ENCODE measurements around the gene SLC41A1. TPM values are rescaled to one million over a fixed set of nuclear protein-coding genes. Genes with fewer than 3 reads are reported as not detected.

Gene SLC41A1
- total and polyA plus RNA-seq, 9 of the 15 experiments (the other 6 are each of a cell fraction or from before 2014, with no cell fraction given), result 4.1 to 29.3 (median 11.4) TPM

DNA sequence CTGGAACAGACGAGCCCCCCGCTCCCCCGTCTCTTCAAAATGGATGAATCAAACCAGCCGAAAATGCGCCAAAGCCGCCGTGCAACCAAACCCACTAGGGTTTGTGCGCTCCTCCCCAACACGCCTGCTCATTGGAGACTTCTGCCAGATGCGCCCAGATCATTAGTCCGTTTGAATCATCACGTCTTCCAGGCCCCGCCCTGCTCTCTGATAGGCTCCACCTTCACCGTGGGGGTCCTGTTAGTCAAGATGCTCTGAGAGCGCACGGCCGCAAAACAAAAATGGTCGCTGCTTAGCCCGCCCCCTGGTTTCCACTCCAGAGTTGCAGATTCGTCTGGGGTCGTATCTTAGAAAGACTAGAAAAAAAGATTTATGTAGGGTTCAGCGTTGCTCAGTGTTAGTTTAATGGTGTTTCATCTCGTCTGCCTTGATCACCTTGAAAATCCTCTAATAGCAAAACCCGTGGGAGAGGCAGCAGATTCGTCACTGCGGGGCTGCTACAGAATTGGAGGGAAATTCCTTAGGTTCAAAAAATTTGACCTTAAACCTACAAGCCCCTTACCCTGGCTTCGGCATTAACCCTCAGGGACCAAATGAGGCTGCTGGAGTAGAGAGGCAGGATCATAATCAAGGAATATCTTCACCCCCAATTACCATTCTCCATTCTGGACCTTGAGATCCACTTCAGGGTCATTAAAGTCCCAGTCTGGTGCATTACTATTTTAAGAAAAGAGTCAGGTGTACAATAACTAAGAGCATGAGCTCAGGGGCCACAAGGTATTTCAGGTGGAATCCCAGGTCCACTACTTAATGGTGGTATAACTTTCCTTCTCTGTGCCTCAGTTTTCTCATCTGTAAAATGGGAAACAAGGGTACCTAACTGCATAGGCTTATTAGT is 62.6 kb downstream of the SLC41A1 start, which contains the start of gene NUCKS1 (continued):
- TF ChIP-seq, protein P1, sequence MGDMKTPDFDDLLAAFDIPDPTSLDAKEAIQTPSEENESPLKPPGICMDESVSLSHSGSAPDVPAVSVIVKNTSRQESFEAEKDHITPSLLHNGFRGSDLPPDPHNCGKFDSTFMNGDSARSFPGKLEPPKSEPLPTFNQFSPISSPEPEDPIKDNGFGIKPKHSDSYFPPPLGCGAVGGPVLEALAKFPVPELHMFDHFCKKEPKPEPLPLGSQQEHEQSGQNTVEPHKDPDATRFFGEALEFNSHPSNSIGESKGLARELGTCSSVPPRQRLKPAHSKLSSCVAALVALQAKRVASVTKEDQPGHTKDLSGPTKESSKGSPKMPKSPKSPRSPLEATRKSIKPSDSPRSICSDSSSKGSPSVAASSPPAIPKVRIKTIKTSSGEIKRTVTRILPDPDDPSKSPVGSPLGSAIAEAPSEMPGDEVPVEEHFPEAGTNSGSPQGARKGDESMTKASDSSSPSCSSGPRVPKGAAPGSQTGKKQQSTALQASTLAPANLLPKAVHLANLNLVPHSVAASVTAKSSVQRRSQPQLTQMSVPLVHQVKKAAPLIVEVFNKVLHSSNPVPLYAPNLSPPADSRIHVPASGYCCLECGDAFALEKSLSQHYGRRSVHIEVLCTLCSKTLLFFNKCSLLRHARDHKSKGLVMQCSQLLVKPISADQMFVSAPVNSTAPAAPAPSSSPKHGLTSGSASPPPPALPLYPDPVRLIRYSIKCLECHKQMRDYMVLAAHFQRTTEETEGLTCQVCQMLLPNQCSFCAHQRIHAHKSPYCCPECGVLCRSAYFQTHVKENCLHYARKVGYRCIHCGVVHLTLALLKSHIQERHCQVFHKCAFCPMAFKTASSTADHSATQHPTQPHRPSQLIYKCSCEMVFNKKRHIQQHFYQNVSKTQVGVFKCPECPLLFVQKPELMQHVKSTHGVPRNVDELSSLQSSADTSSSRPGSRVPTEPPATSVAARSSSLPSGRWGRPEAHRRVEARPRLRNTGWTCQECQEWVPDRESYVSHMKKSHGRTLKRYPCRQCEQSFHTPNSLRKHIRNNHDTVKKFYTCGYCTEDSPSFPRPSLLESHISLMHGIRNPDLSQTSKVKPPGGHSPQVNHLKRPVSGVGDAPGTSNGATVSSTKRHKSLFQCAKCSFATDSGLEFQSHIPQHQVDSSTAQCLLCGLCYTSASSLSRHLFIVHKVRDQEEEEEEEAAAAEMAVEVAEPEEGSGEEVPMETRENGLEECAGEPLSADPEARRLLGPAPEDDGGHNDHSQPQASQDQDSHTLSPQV (IDR thresholded peaks at IDR 0.05), result peak; percentile 94
- TF ChIP-seq GABPB1 (CRISPR knock-in tag; IDR thresholded peaks at IDR 0.05) (peak; percentile 5; the same call in 1 of the 2 replicates), HMG20B (CRISPR knock-in tag; IDR thresholded peaks at IDR 0.05) (no peak), NBN (IDR thresholded peaks at IDR 0.05; ENCODE audit: low read depth) (peak; percentile 89), ZNF197 (CRISPR knock-in tag; IDR thresholded peaks at IDR 0.05; ENCODE audit: low read depth) (0 out of 2 replicates have a peak, but pooled peaks have one; percentile 77), CBX1 (IDR thresholded peaks at IDR 0.05; ENCODE audit: low read depth) (peak; percentile 99), ZNF24 (IDR thresholded peaks at IDR 0.05) (peak; percentile 43; the same call in 1 of the 2 replicates), ZNF778 (CRISPR knock-in tag; IDR thresholded peaks at IDR 0.05) (no peak), CLOCK (CRISPR knock-in tag; IDR thresholded peaks at IDR 0.05; ENCODE audit: borderline replicate concordance) (no peak), ZNF133 (CRISPR knock-in tag; IDR thresholded peaks at IDR 0.05) (no peak), CBX8 (IDR thresholded peaks at IDR 0.05; ENCODE audit: borderline replicate concordance, extremely low read depth, low read depth, low read length, poor library complexity, severe bottlenecking) (no peak), TOE1 (IDR thresholded peaks at IDR 0.05; ENCODE audit: borderline replicate concordance) (peak; percentile 77; the same call in 1 of the 2 replicates), TOE1 (CRISPR knock-in tag; IDR thresholded peaks at IDR 0.05; ENCODE audit: borderline replicate concordance, low read depth) (no peak), FOXK1 (CRISPR knock-in tag; IDR thresholded peaks at IDR 0.05; ENCODE audit: borderline replicate concordance) (0 out of 2 replicates have a peak, but pooled peaks have one; percentile 13), NR4A1 (CRISPR knock-in tag; IDR thresholded peaks at IDR 0.05) (no peak), NR4A1 (tag; IDR thresholded peaks at IDR 0.05) (0 out of 2 replicates have a peak, but pooled peaks have one; percentile 70), BHLHE40 (IDR thresholded peaks at IDR 0.05; ENCODE audit: low read length) (peak; percentile 20; the same call in 1 of the 2 replicates), HMGN3 (IDR thresholded peaks at IDR 0.05; ENCODE audit: borderline replicate concordance, extremely low read depth, insufficient read length, low read depth, low read length) (no peak)
- TF ChIP-seq, protein P2, sequence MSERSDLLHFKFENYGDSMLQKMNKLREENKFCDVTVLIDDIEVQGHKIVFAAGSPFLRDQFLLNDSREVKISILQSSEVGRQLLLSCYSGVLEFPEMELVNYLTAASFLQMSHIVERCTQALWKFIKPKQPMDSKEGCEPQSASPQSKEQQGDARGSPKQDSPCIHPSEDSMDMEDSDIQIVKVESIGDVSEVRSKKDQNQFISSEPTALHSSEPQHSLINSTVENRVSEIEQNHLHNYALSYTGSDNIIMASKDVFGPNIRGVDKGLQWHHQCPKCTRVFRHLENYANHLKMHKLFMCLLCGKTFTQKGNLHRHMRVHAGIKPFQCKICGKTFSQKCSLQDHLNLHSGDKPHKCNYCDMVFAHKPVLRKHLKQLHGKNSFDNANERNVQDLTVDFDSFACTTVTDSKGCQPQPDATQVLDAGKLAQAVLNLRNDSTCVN (CRISPR knock-in tag; IDR thresholded peaks at IDR 0.05), result 0 out of 2 replicates have a peak, but pooled peaks have one; percentile 45

All from K562 (cell line).